Measurements from ENCODE around the gene DDX43. TPM values are rescaled to one million over a fixed set of nuclear protein-coding genes. Genes with fewer than 3 reads are reported as not detected.

Gene DDX43
- polyA plus RNA-seq, 1 donor from 2014 or later, result not detected

DNA sequence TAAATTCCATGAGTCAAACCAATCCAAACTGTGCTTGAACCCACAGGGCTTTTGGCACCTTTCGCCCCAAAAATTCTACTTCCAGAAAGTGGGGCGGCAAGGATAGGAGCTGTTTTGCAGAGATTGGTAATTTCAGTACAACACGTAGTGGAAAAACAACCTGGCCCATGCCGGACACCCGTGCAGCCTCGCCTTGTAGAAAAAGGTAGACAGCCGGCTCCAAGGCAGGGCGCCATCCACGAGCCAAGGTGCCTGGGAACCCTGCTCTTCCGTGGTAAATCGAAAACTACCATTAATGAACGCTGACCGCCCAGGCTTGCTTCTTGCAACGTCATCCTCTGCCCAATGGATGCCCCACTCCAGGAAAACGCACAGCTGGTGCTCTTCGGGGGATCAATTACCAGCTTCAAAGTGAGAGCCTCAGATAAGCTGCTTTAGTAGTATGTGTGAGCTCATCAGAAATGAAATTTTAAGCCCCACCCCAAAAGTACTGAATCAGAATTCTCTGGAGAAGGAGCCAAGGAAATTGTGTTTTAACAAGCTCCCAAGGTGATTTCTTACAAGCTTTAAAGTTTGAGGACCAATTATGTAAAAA is 26.8 kb upstream of the DDX43 start:
- H3K79me2 ChIP-seq (replicated peaks; ENCODE audit: insufficient read depth, low read length), result no peaks in the 10 kb centered on the region
- H3K27ac ChIP-seq (ENCODE audit: low read length), result no peak overlapping the region

DNA sequence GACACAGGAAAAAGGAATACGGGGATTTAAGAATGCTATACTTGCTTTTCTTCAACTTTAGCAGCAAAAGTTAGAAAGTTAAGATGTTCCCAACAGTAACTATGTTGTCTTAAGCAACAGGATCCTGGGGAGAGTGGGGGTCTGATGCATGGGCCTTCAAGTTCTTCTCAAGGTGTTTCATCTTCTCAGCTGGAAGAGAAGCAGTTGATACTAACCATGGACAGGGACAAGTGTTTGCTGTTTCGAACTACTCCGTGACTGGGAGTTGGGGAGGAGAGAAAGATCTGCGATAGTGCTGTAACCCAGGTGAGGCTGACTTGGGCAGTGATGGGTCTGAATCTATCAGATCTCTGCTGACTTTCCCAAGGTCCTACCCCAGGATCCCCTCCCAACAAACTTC is 26.0 kb upstream of the DDX43 start:
- Histone ChIP-seq H3K9me2 (ENCODE audit: insufficient read depth, low read length) (no peaks in the 10 kb centered on the region), H3K27ac (ENCODE audit: low read length) (no peak overlapping the region), H3K36me3 (ENCODE audit: insufficient read depth, low read length) (no peaks in the 10 kb centered on the region), H3K9me3 (ENCODE audit: low read length) (no peaks in the 10 kb centered on the region), H2AFZ (ENCODE audit: low read depth, low read length) (no peak overlapping the region), H3F3A (ENCODE audit: insufficient read depth, low read length, poor library complexity, severe bottlenecking) (no peaks in the 10 kb centered on the region), H3K27me3 (ENCODE audit: insufficient read depth, low read depth, low read length) (no peaks in the 10 kb centered on the region), H3K4me2 (ENCODE audit: low read length) (no peak overlapping the region), H3K9ac (ENCODE audit: low read length) (no peak overlapping the region), H4K20me1 (ENCODE audit: insufficient read depth) (no peaks in the 10 kb centered on the region), H3K4me3 (ENCODE audit: low read length) (no peak overlapping the region), H3K79me2 (replicated peaks; ENCODE audit: insufficient read depth, low read length) (no peaks in the 10 kb centered on the region)
- TF ChIP-seq RAD21 (conservative IDR thresholded peaks at IDR 0.05), result no peak
- TF ChIP-seq, protein P1, sequence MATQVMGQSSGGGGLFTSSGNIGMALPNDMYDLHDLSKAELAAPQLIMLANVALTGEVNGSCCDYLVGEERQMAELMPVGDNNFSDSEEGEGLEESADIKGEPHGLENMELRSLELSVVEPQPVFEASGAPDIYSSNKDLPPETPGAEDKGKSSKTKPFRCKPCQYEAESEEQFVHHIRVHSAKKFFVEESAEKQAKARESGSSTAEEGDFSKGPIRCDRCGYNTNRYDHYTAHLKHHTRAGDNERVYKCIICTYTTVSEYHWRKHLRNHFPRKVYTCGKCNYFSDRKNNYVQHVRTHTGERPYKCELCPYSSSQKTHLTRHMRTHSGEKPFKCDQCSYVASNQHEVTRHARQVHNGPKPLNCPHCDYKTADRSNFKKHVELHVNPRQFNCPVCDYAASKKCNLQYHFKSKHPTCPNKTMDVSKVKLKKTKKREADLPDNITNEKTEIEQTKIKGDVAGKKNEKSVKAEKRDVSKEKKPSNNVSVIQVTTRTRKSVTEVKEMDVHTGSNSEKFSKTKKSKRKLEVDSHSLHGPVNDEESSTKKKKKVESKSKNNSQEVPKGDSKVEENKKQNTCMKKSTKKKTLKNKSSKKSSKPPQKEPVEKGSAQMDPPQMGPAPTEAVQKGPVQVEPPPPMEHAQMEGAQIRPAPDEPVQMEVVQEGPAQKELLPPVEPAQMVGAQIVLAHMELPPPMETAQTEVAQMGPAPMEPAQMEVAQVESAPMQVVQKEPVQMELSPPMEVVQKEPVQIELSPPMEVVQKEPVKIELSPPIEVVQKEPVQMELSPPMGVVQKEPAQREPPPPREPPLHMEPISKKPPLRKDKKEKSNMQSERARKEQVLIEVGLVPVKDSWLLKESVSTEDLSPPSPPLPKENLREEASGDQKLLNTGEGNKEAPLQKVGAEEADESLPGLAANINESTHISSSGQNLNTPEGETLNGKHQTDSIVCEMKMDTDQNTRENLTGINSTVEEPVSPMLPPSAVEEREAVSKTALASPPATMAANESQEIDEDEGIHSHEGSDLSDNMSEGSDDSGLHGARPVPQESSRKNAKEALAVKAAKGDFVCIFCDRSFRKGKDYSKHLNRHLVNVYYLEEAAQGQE (IDR thresholded peaks at IDR 0.05; ENCODE audit: borderline replicate concordance), result no peak
- TF ChIP-seq SMC3 (conservative IDR thresholded peaks at IDR 0.05; ENCODE audit: poor library complexity), result no peak
- TF ChIP-seq CTCF (IDR thresholded peaks at IDR 0.05; ENCODE audit: poor library complexity, severe bottlenecking), result no peak
- TF ChIP-seq EZH2 (IDR thresholded peaks at IDR 0.05; ENCODE audit: borderline replicate concordance, insufficient read depth, low read length, poor library complexity, severe bottlenecking), result no peak
- TF ChIP-seq EP300 (conservative IDR thresholded peaks at IDR 0.05; ENCODE audit: poor library complexity, severe bottlenecking), result no peak
- no peak for TF ChIP-seq TAF1 (IDR thresholded peaks at IDR 0.05; ENCODE audit: low read depth)
- TF ChIP-seq POLR2AphosphoS5 (IDR thresholded peaks at IDR 0.05), result no peak

More for the DNA sequence above, 26.8 kb upstream of the DDX43 start:
- H3K4me3 ChIP-seq (ENCODE audit: low read length), result no peak overlapping the region
- TF ChIP-seq SMC3 (conservative IDR thresholded peaks at IDR 0.05; ENCODE audit: poor library complexity), result no peak
- TF ChIP-seq EZH2 (IDR thresholded peaks at IDR 0.05; ENCODE audit: borderline replicate concordance, insufficient read depth, low read length, poor library complexity, severe bottlenecking), result no peak
- TF ChIP-seq MXI1 (conservative IDR thresholded peaks at IDR 0.05; ENCODE audit: poor library complexity, severe bottlenecking), result no peak
- TF ChIP-seq RAD21 (conservative IDR thresholded peaks at IDR 0.05), result no peak
- no peak for TF ChIP-seq POLR2AphosphoS5 (IDR thresholded peaks at IDR 0.05)
- TF ChIP-seq EP300 (conservative IDR thresholded peaks at IDR 0.05; ENCODE audit: poor library complexity, severe bottlenecking), result no peak
- TF ChIP-seq, protein P1 (IDR thresholded peaks at IDR 0.05; ENCODE audit: borderline replicate concordance), result no peak
- no peak for TF ChIP-seq TAF1 (IDR thresholded peaks at IDR 0.05; ENCODE audit: low read depth)
- TF ChIP-seq CTCF (IDR thresholded peaks at IDR 0.05; ENCODE audit: poor library complexity, severe bottlenecking), result no peak
- no peaks in the 10 kb centered on the region for H3K9me2 ChIP-seq (ENCODE audit: insufficient read depth, low read length)
- no peaks in the 10 kb centered on the region for H4K20me1 ChIP-seq (ENCODE audit: insufficient read depth)
- no peaks in the 10 kb centered on the region for H3K27me3 ChIP-seq (ENCODE audit: insufficient read depth, low read depth, low read length)
- H3K9ac ChIP-seq (ENCODE audit: low read length), result no peak overlapping the region
- no peak overlapping the region for H3K4me2 ChIP-seq (ENCODE audit: low read length)
- H3K36me3 ChIP-seq (ENCODE audit: insufficient read depth, low read length), result no peaks in the 10 kb centered on the region
- no peaks in the 10 kb centered on the region for H3F3A ChIP-seq (ENCODE audit: insufficient read depth, low read length, poor library complexity, severe bottlenecking)
- no peak overlapping the region for H2AFZ ChIP-seq (ENCODE audit: low read depth, low read length)
- H3K9me3 ChIP-seq (ENCODE audit: low read length), result no peaks in the 10 kb centered on the region
